Ovary (tissue), 9 donors: ENCODE results near the gene GNAT2. TPM values are rescaled to one million over a fixed set of nuclear protein-coding genes. Genes with fewer than 3 reads are reported as not detected.

Experiments used
- DNase-seq, 5 donors: peaks; one replicate each; pipeline ENCODE4 v3.0.0-alpha.2; 2019 to 2020
- H3K27ac ChIP-seq, 2 donors: fragments of 200-600 bp; one replicate each; pipeline versions ENCODE4 v1.5.1 to v1.8.0; 2019 to 2022
- H3K27me3 ChIP-seq: fragments of 200-600 bp; one replicate; pipeline ENCODE4 v1.8.0; 2022
- H3K36me3 ChIP-seq: fragments of 200-600 bp; sonication (generic); one replicate; pipeline ENCODE4 v1.5.1; 2019
- H3K4me1 ChIP-seq: one replicate; pipeline ENCODE4 v1.8.1; 2013; ENCODE audit warnings: mild to moderate bottlenecking, moderate library complexity; ENCODE audit not compliant: insufficient read depth
- H3K4me3 ChIP-seq: fragments of 200-600 bp; sonication (generic); one replicate; pipeline ENCODE4 v1.5.1; 2017
- H3K9me3 ChIP-seq, 2 donors: fragments of 200-600 bp in 1 of 2; sonication (generic) in 1 of 2; one replicate each; pipeline versions ENCODE4 v1.5.1 to v1.8.1; 2013 to 2019; ENCODE audit warnings: mild to moderate bottlenecking in 1 of 2, moderate library complexity in 1 of 2
- CTCF ChIP-seq, 3 donors: fragments of 450-650 bp in 2 of 3; fragments of 200-600 bp in 1 of 3; IDR thresholded peaks; one replicate each; pipeline versions ENCODE4 v1.5.1 to v1.8.0; 2016 to 2022; ENCODE audit warnings: antibody characterized with exemption in 3 of 3, mild to moderate bottlenecking in 1 of 3
- EP300 ChIP-seq: sonication (generic); formaldehyde crosslinking; IDR thresholded peaks from one replicate; pipeline ENCODE4 v1.6.1; 2017; ENCODE audit warnings: antibody characterized with exemption
- POLR2A ChIP-seq: fragments of 450-650 bp; IDR thresholded peaks from one replicate; pipeline ENCODE4 v1.6.1; 2017; ENCODE audit warnings: antibody characterized with exemption, mild to moderate bottlenecking, moderate library complexity
- WGBS, 3 donors: extraction: QIAGEN DNeasy Blood & Tissue Kit in 1 of 3; methylation state at CpG; one replicate each; pipeline versions ENCODE4 v1.1.5 to v1.1.7; 2013 to 2017; 5-methylcytosine and 5-hydroxymethylcytosine counted together
- intact Hi-C, 4 donors: fragments of 100-400 bp; cut with DNase I; formaldehyde crosslinking; loops; one replicate each; pipeline versions ENCODE4 v1.11.0 to v1.15.1; 2022 to 2023
- polyA plus RNA-seq, 2 donors: library from polyadenylated mRNA; stranded (reverse); fragments of 200-250 nt in 1 of 2; fragments of 350-450 nt in 1 of 2; fragmentation: Illumina TruSeq in 1 of 2; extraction: RNeasy Lipid Tissue Mini Kit (QIAGEN cat#74804) in 1 of 2; gene quantifications; one replicate each; pipeline ENCODE4 v1.2.3, GENCODE V29; 2013 to 2014
- total RNA-seq, 7 donors: library from RNA; depleted of rRNA in 2 of 7; stranded (reverse); fragments of >200 nt in 2 of 7; fragmentation: NEBNext Ultra II Directional in 3 of 7; extraction: Animal tissue kit (Norgen Biotek cat#: 25700) in 3 of 7; gene quantifications; one replicate each; pipeline versions ENCODE4 v1.1.0 to v1.2.4, GENCODE V29; 2016 to 2023
- donor health status: DM: no; HTN: no; CAD: no; lungs with moderate emphysema.
- donor health status: DM: no; HTN: no; CAD: no.
- donor health status: Bipolar disorder and iron deficiency.
- donor health status: DM: yes; HTN: yes; CAD: no.
- donor health status: DM: no; HTN: no; CAD: no.
- donor health status: DM: yes; HTN: yes; CAD: no.

Gene GNAT2
- total and polyA plus RNA-seq, 9 donors, result not detected

- no peaks in the 10 kb centered on the region for H3K9me3 ChIP-seq
- no peaks in the 10 kb centered on the region for H3K36me3 ChIP-seq
- H3K27me3 ChIP-seq, result no peaks in the 10 kb centered on the region
- 82 to 85% (median 85%) methylated on average over 2 of the region's 2 CpGs for WGBS, 3 donors
- intact Hi-C loops, result loop anchor here (2.0 to 10.0 kb wide), 5 partner anchors 95 to 343 kb away; partner anchors contain the start of genes AHCYL1 (in 2 of the 4) and GNAI3 (in 2 of the 4)
- DNase-seq, result no peak
- H3K27ac ChIP-seq, result no peak overlapping the region
- no peak overlapping the region for H3K4me3 ChIP-seq
- TF ChIP-seq POLR2A (no peak), CTCF (IDR thresholded peaks at IDR 0.05) (no peak), EP300 (no peak)
- H3K4me1 ChIP-seq, result no peaks in the 10 kb centered on the region
Observed at GRCh38 chr1:109641861-109642260, 22.4 kb upstream of the GNAT2 start.

- DNase-seq, result peak in 1 of 5 donors; percentile 11
- no peaks in the 10 kb centered on the region for H3K9me3 ChIP-seq
- WGBS, 3 donors, result 67 to 74% (median 73%) methylated on average over 2 of the region's 2 CpGs
Observed at GRCh38 chr1:109641078-109641740, 21.8 kb upstream of the GNAT2 start.

GRCh38 chr1:109640285-109640865 is 21.0 kb upstream of the GNAT2 start:
- Histone ChIP-seq H3K4me3 (no peak overlapping the region), H3K9me3 (no peaks in the 10 kb centered on the region), H3K27ac (no peak overlapping the region), H3K36me3 (no peaks in the 10 kb centered on the region), H3K4me1 (peaks cover 7% of the 10 kb centered on the region), H3K27me3 (no peaks in the 10 kb centered on the region)
- DNase-seq, result peak; percentile 73 to 92 (median 90)
- TF ChIP-seq EP300, result no peak
- peak; percentile 83 to 92 (median 85) for TF ChIP-seq CTCF (IDR thresholded peaks at IDR 0.05)
- WGBS, 3 donors, result 42 to 71% (median 45%) methylated on average over 3 to 5 of the region's 5 CpGs
- intact Hi-C loops, result loop anchor here (2.0 to 10.0 kb wide), 5 partner anchors 93 to 344 kb away; partner anchors contain the start of genes AHCYL1 (in 2 of the 4) and GNAI3 (in 2 of the 4)

More at GRCh38 chr1:109641078-109641740, 21.8 kb upstream of the GNAT2 start:
- Histone ChIP-seq H3K4me3 (no peak overlapping the region), H3K4me1 (peaks cover 5% of the 10 kb centered on the region), H3K27me3 (no peaks in the 10 kb centered on the region), H3K36me3 (no peaks in the 10 kb centered on the region), H3K27ac (no peak overlapping the region)
- TF ChIP-seq EP300, result no peak
- TF ChIP-seq POLR2A, result no peak
- no peak for TF ChIP-seq CTCF (IDR thresholded peaks at IDR 0.05)
- intact Hi-C loops, result loop anchor here (2.0 to 10.0 kb wide), 5 partner anchors 94 to 344 kb away; partner anchors contain the start of genes AHCYL1 (in 2 of the 4) and GNAI3 (in 2 of the 4)

GRCh38 chr1:109639841-109640184 is 20.4 kb upstream of the GNAT2 start:
- DNase-seq, result peak in 1 of 5 donors; percentile 23

More at GRCh38 chr1:109639841-109640184, 20.4 kb upstream of the GNAT2 start:
- Histone ChIP-seq H3K27ac (no peak overlapping the region), H3K36me3 (no peaks in the 10 kb centered on the region), H3K4me1 (peaks cover 7% of the 10 kb centered on the region), H3K27me3 (no peaks in the 10 kb centered on the region), H3K4me3 (no peak overlapping the region), H3K9me3 (no peaks in the 10 kb centered on the region)
- 46 to 52% (median 52%) methylated on average over 6 of the region's 6 CpGs for WGBS, 3 donors
- intact Hi-C loops, result loop anchor here (2.0 to 10.0 kb wide), 6 partner anchors 93 to 345 kb away; partner anchors contain the start of genes AHCYL1 (in 4 of the 4) and GNAI3 (in 3 of the 4)
- TF ChIP-seq POLR2A (no peak), EP300 (no peak), CTCF (IDR thresholded peaks at IDR 0.05) (no peak)
